GM19351 (cell line): ENCODE data around the gene CYGB.

Source experiments
- ATAC-seq: cut with Tn5 transposase; IDR thresholded peaks from one replicate; pipeline ENCODE4 v1.9.1; 2021; ENCODE audit warnings: mild to moderate bottlenecking, moderate library complexity; ENCODE audit not compliant: unreplicated experiment

The CYGB gene

DNA sequence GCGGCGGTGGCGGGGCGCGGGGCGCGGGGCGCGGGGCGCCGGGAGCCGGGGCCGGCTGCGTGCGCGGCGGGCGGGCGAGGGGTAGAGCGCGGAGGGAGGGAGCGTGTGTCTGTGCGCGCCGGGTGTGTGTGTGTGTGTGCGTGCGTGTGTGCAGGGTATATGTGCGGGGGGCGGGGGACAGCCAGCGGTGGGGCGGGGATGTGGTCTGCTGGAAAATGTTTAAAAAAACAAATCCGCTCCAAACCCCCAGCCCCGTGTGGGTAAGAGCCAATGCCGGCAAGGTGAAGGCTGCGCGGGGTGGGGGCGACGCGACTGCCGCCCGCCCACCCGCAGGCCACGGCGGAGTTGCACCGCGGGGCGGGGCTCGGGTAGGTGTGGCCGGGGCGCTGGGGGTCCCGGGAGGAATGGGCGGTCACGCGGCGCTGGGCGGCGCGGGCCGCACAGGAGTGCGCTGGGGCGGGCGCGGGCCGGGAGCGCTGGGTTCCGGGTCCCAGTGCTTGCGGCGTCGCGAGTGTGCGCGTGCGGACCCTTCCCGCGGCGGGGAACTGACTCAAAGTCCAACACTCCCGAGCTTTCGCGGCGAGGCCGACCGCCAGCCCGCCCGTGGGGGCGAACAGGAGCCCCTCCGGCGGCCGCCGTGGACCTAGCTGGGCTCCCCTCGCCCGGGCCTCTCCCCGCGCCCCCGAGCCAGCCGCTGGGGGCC lies at the start of gene CYGB:
CYGB (minus strand) TSS at position 132 of the 703 bp plus-strand sequence. CDS start 167 bp downstream, outside the sequence.
- no peak for ATAC-seq

DNA sequence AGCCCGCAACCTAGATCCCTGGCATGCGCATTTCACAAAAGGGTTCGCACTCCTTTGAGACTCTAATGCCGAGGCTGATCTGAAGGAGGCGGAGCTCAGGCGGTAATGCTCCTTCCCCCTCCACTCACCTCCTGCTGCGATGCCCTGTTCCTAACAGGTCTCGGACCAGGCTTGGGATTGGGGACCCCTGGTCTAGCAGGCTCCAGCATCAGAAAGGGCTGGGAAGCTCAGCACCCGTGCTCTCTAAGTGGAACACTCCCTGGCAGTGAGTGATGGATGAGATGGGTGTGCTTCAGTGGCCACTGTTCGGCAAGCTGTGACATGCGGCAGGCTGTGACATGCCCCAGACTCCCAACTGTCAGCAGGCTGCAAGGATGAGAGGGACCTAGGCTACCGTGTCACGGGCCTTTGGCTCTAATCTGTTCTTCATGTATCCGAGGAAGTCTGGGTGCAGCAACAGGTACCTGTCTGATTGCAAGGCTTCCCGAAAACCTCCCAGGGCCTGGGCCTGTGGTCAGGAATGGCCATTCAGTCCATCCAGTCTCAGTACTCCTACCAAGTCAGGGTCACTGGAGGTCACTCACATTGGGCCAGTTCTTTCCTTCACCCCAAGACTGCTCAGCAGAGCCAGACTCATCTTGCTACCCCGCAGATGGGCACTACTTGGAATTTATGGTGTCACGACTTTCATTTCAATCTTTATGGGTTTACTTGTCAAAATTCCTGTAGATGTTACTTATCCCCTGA lies 49.4 kb upstream of the CYGB start:
- no peak for ATAC-seq

GRCh38 chr17:76585649-76586593 lies 48.4 kb upstream of the CYGB start, which contains the start of gene ST6GALNAC2:
TSS of gene ST6GALNAC2 (minus strand) at chr17:76585860. CDS start at chr17:76585808, 52 bp downstream.
- no peak for ATAC-seq

GRCh38 chr17:76585033-76585648 lies 47.6 kb upstream of the CYGB start:
- no peak for ATAC-seq

- no peak for ATAC-seq
Measured at GRCh38 chr17:76584427-76585032, 47.0 kb upstream of the CYGB start.

- ATAC-seq, result no peak
Measured at GRCh38 chr17:76582660-76583059, 45.2 kb upstream of the CYGB start.

GRCh38 chr17:76581515-76581914 lies 44.0 kb upstream of the CYGB start:
- no peak for ATAC-seq

- no peak for ATAC-seq
Measured at GRCh38 chr17:76579281-76579680, 41.8 kb upstream of the CYGB start.

GRCh38 chr17:76578376-76578775 lies 40.9 kb upstream of the CYGB start:
- no peak for ATAC-seq

DNA sequence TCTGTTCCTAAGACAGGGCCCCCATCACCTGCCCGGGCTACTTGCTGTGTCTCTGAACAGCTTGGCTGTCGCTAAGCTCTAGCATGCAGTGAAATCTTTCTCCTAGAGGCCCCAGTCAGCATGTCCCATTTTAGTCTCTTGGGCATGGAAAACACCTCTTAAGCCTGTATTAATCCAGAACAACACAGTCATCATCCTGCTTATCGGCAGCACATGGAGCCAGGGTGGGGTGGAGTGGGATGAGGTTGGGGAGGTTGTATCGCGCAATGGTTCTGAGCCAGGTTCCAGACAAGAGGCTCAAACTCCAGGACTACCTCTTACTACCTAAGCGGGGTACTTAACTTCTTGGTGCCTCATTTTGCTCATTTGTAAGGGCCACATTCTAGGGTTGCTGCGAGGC lies 40.4 kb upstream of the CYGB start:
- ATAC-seq, result no peak

- no peak for ATAC-seq
Measured at GRCh38 chr17:76576189-76576588, 38.7 kb upstream of the CYGB start.

- ATAC-seq, result no peak
Measured at GRCh38 chr17:76575570-76575969, 38.1 kb upstream of the CYGB start.

GRCh38 chr17:76574166-76574565 lies 36.7 kb upstream of the CYGB start:
- ATAC-seq, result no peak

- ATAC-seq, result no peak
Measured at GRCh38 chr17:76573096-76573495, 35.6 kb upstream of the CYGB start.

GRCh38 chr17:76572201-76572910 lies 34.8 kb upstream of the CYGB start:
- no peak for ATAC-seq

- no peak for ATAC-seq
Measured at GRCh38 chr17:76570877-76571471, 33.5 kb upstream of the CYGB start.

DNA sequence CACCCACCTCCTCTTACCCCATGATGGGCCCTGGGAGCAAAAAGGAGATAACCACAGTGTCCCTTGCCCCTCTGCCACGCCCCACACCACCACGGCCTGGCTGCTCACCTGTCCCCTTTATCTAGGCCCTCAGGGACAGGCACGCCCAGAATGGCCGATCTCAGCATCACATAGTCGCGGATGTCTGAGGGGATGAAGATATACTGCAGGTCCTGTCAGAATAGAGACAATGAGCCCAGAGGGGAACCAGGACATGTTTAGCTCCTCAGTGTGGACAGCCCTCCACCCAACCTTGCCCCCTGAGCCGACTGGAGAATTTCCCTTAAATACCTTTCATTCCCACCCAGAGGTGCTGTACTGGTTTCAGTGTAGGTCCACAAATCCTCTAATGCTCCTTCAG lies 32.9 kb upstream of the CYGB start:
- ATAC-seq, result no peak

- ATAC-seq, result no peak
Measured at GRCh38 chr17:76569607-76570279, 32.2 kb upstream of the CYGB start.

- no peak for ATAC-seq
Measured at GRCh38 chr17:76568811-76569221, 31.3 kb upstream of the CYGB start.
